GM18909 (cell line): ENCODE results near the gene BAZ1B.
"Not testable (repeated sequence)": the region's sequence is repeated elsewhere in the genome, so short reads cannot be mapped to it uniquely, and the experiment has no call there.

Source experiments
- ATAC-seq: cut with Tn5 transposase; IDR thresholded peaks from one replicate; pipeline ENCODE4 v1.9.1; 2021; ENCODE audit warnings: mild to moderate bottlenecking; ENCODE audit not compliant: unreplicated experiment, poor library complexity

Gene BAZ1B

GRCh38 chr7:73429622-73430505, 92.2 kb downstream of the BAZ1B start:
- ATAC-seq = no peak

- no peak for ATAC-seq
Measured at GRCh38 chr7:73429215-73429614, 92.9 kb downstream of the BAZ1B start.

- no peak for ATAC-seq
Measured at GRCh38 chr7:73427902-73428787, 93.9 kb downstream of the BAZ1B start.

- ATAC-seq = no peak
Measured at GRCh38 chr7:73426016-73426415, 96.1 kb downstream of the BAZ1B start.

GRCh38 chr7:73425356-73425983, 96.6 kb downstream of the BAZ1B start:
- no peak for ATAC-seq

GRCh38 chr7:73424489-73424885, 97.6 kb downstream of the BAZ1B start:
- ATAC-seq = no peak

- ATAC-seq = no peak
Measured at GRCh38 chr7:73423519-73424488, 98.3 kb downstream of the BAZ1B start.

- not testable (repeated sequence) for ATAC-seq
Measured at GRCh38 chr7:73420610-73421009, 101.5 kb downstream of the BAZ1B start.

GRCh38 chr7:73420016-73420415, 102.1 kb downstream of the BAZ1B start:
- ATAC-seq = not testable (repeated sequence)

- ATAC-seq = no peak
Measured at GRCh38 chr7:73418113-73418703, 103.9 kb downstream of the BAZ1B start.

GRCh38 chr7:73410541-73411131, 111.5 kb downstream of the BAZ1B start:
- ATAC-seq = not testable (repeated sequence)

- ATAC-seq = not testable (repeated sequence)
Measured at GRCh38 chr7:73404860-73405259, 117.2 kb downstream of the BAZ1B start.

GRCh38 chr7:73399185-73400050, 122.7 kb downstream of the BAZ1B start:
- ATAC-seq = not testable (repeated sequence)

- no peak for ATAC-seq
Measured at GRCh38 chr7:73397521-73398281, 124.4 kb downstream of the BAZ1B start.

GRCh38 chr7:73395538-73396503, 126.3 kb downstream of the BAZ1B start:
- no peak for ATAC-seq

- ATAC-seq = no peak
Measured at GRCh38 chr7:73394422-73394821, 127.7 kb downstream of the BAZ1B start.
